AG04450 (cell line): ENCODE measurements around the gene PAQR4. TPM values are rescaled to one million over a fixed set of nuclear protein-coding genes. Genes with fewer than 3 reads are reported as not detected.
"Not testable (repeated sequence)": the region's sequence is repeated elsewhere in the genome, so short reads cannot be mapped to it uniquely, and the experiment has no call there.

Experiments
- CTCF ChIA-PET: fragments of 300-600, 350-600 bp; formaldehyde crosslinking; extraction: SDS; loops from one replicate; lab custom pipeline; 2022; ENCODE audit warnings: antibody characterized with exemption, inconsistent platforms; lab: Charles Lee
- POLR2A ChIA-PET: fragments of 350-600 bp; formaldehyde crosslinking; extraction: SDS; loops from one replicate; lab custom pipeline; 2021; ENCODE audit warnings: antibody characterized with exemption, inconsistent platforms; lab: Yijun Ruan, JAX
- DNase-seq: peaks from one replicate; pipeline ENCODE4 v3.0.0-alpha.2; 2011; ENCODE audit warnings: low read depth, low spot score
- H3K27ac ChIP-seq: one replicate; pipeline ENCODE4 v1.5.1; 2012; ENCODE audit warnings: low read depth, low read length, control low read depth
- H3K27me3 ChIP-seq: one replicate; pipeline ENCODE4 v1.6.0; 2012; ENCODE audit warnings: low read length; ENCODE audit not compliant: control insufficient read depth, insufficient read depth
- H3K4me3 ChIP-seq: 2 replicates; pipeline ENCODE4 v1.5.1; 2011; ENCODE audit warnings: mild to moderate bottlenecking, low read depth, low read length, control low read depth
- H3K9me3 ChIP-seq: 2 replicates; pipeline ENCODE4 v1.5.1; 2012; ENCODE audit warnings: low read length; ENCODE audit not compliant: control insufficient read depth, insufficient read depth
- CTCF ChIP-seq: IDR thresholded peaks from 2 replicates; pipeline ENCODE4 v1.5.1; 2011; ENCODE audit warnings: low read depth, low read length, control low read depth, inconsistent platforms
- polyA plus RNA-seq: library from polyadenylated mRNA; depleted of rRNA; stranded (reverse); fragments of >200 nt; gene quantifications from 2 replicates; pipeline ENCODE4 v1.2.3, GENCODE V29; 2011

Gene PAQR4
- polyA plus RNA-seq, 1 experiment: 1.2 TPM

- no peak for DNase-seq
- H3K4me3 ChIP-seq: no peak overlapping the region
- H3K9me3 ChIP-seq: peaks cover 3% of the 10 kb centered on the region; the same call in 1 of the 2 replicates
- ChIA-PET CTCF (interaction anchor here (0.6 to 2.7 kb wide), 26 partner anchors 9 to 105 kb away, joined by 3 to 29 read pairs (median 5); partner anchors contain the start of genes FLYWCH1 and FLYWCH2), POLR2A (interaction anchor here (1.2 kb wide), 1 partner anchor 21 kb away, joined by 4 read pairs; no protein-coding TSS in a partner anchor)
- H3K27me3 ChIP-seq: no peaks in the 10 kb centered on the region
- H3K27ac ChIP-seq: no peak overlapping the region
- TF ChIP-seq CTCF: no peak
Observed at GRCh38 chr16:2925951-2926649, 43.0 kb upstream of the PAQR4 start.

GRCh38 chr16:2926650-2926999 lies 42.5 kb upstream of the PAQR4 start:
- no peak overlapping the region for H3K4me3 ChIP-seq
- peaks cover 3% of the 10 kb centered on the region; the same call in 1 of the 2 replicates for H3K9me3 ChIP-seq
- H3K27me3 ChIP-seq: no peaks in the 10 kb centered on the region
- no peak for TF ChIP-seq CTCF
- CTCF ChIA-PET: interaction anchor here (0.6 to 2.7 kb wide), 24 partner anchors 8 to 173 kb away, joined by 3 to 29 read pairs (median 5); partner anchors contain the start of genes FLYWCH1 and FLYWCH2
- no peak for DNase-seq
- H3K27ac ChIP-seq: no peak overlapping the region
- POLR2A ChIA-PET: interaction anchor here (1.2 kb wide), 1 partner anchor 21 kb away, joined by 4 read pairs; no protein-coding TSS in a partner anchor

GRCh38 chr16:2927010-2927646 lies 42.0 kb upstream of the PAQR4 start:
- no peak overlapping the region for H3K27ac ChIP-seq

GRCh38 chr16:2928151-2928550 lies 41.0 kb upstream of the PAQR4 start:
- POLR2A ChIA-PET, DNase-seq, H3K4me3 ChIP-seq, H3K9me3 ChIP-seq, H3K27me3 ChIP-seq, H3K27ac ChIP-seq: not testable (repeated sequence)
- CTCF ChIA-PET: interaction anchor here (1.1 to 2.7 kb wide), 10 partner anchors 9 to 89 kb away, joined by 3 to 29 read pairs (median 6); partner anchors contain the start of gene FLYWCH2

More at GRCh38 chr16:2927010-2927646, 42.0 kb upstream of the PAQR4 start:
- CTCF ChIA-PET: interaction anchor here (0.5 to 2.7 kb wide), 37 partner anchors 8 to 174 kb away, joined by 3 to 29 read pairs (median 5); partner anchors contain the start of genes FLYWCH1 and FLYWCH2
- peak; percentile 86 for TF ChIP-seq CTCF
- POLR2A ChIA-PET: interaction anchor here (1.2 kb wide), 1 partner anchor 22 kb away, joined by 4 read pairs; no protein-coding TSS in a partner anchor
- H3K9me3 ChIP-seq: peaks cover 3% of the 10 kb centered on the region; the same call in 1 of the 2 replicates
- DNase-seq: peak; percentile 53
- H3K4me3 ChIP-seq: peak overlapping the region; percentile 3; the same call in 1 of the 2 replicates
- H3K27me3 ChIP-seq: no peaks in the 10 kb centered on the region

- no peak for DNase-seq
- H3K27ac ChIP-seq: no peak overlapping the region
- H3K9me3 ChIP-seq: peaks cover 3% of the 10 kb centered on the region; the same call in 1 of the 2 replicates
- H3K27me3 ChIP-seq: no peaks in the 10 kb centered on the region
- ChIA-PET CTCF (interaction anchor here (1.3 to 2.7 kb wide), 3 partner anchors 9 to 54 kb away, joined by 4 to 29 read pairs (median 15); no protein-coding TSS in a partner anchor), POLR2A (no interaction called here)
- H3K4me3 ChIP-seq: no peak overlapping the region
- no peak for TF ChIP-seq CTCF
Observed at GRCh38 chr16:2928796-2929195, 40.4 kb upstream of the PAQR4 start.
